ENCODE data around the gene DENND5A. TPM values are rescaled to one million over a fixed set of nuclear protein-coding genes. Genes with fewer than 3 reads are reported as not detected.

Gene DENND5A
- total RNA-seq, 2 donors from 2014 or later: 7.0 to 24.8 TPM

DNA sequence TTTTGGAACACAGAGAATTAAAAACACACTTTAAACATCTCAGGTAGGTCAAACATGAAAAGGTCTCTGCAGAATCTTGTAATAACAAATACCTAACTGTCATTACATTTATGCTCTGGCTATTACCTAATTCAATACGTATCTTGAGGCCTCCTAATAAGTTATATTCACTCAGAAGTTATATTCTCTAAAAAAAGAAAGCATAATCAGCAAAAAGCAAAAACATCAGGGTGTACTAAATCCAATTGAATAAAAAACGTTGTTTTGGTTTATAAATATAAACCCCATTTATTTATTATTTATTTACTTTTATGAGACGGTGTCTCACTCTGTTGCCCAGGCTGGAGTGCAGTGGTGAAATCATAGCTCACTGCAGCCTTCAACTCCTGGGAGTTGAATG, 39.0 kb upstream of the DENND5A start:
- H3K36me3 ChIP-seq: no peaks in the 10 kb centered on the region
- no peak for DNase-seq
- intact Hi-C loops (cut with DNase I): no loop called here
- no peak overlapping the region for H3K9ac ChIP-seq (ENCODE audit: low read depth in 2 of 2, low read length in 2 of 2)
- H3K27me3 ChIP-seq: no peaks in the 10 kb centered on the region
- TF ChIP-seq, protein P1, sequence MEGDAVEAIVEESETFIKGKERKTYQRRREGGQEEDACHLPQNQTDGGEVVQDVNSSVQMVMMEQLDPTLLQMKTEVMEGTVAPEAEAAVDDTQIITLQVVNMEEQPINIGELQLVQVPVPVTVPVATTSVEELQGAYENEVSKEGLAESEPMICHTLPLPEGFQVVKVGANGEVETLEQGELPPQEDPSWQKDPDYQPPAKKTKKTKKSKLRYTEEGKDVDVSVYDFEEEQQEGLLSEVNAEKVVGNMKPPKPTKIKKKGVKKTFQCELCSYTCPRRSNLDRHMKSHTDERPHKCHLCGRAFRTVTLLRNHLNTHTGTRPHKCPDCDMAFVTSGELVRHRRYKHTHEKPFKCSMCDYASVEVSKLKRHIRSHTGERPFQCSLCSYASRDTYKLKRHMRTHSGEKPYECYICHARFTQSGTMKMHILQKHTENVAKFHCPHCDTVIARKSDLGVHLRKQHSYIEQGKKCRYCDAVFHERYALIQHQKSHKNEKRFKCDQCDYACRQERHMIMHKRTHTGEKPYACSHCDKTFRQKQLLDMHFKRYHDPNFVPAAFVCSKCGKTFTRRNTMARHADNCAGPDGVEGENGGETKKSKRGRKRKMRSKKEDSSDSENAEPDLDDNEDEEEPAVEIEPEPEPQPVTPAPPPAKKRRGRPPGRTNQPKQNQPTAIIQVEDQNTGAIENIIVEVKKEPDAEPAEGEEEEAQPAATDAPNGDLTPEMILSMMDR (IDR thresholded peaks at IDR 0.05): no peak
- H3K4me3 ChIP-seq: no peak overlapping the region
- no peaks in the 10 kb centered on the region for H3K4me1 ChIP-seq
- H3K9me3 ChIP-seq: no peaks in the 10 kb centered on the region
- no peak overlapping the region for H3K27ac ChIP-seq

DNA sequence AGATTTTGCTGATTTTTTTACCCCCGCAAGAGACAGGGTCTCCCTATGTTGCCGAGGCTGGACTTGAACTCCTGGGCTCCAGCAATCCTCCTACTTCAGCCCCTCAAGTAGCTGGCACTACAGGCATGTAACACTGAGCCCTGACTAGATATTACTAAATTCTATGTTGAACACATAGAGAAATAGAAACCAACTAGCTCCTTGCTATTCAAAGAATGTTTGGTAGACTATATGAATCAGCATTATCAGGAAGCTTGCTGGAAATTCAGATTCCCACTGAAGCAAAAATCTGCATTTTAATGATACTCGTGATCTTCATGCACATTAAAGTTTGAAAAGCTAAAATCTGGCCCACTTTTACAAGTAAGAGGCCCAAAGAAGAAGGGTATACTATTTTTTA, 37.3 kb upstream of the DENND5A start:
- intact Hi-C loops (cut with DNase I): no loop called here
- DNase-seq: no peak
- no peak overlapping the region for H3K27ac ChIP-seq
- H3K4me1 ChIP-seq: no peaks in the 10 kb centered on the region
- TF ChIP-seq, protein P1 (IDR thresholded peaks at IDR 0.05): no peak
- H3K9me3 ChIP-seq: no peaks in the 10 kb centered on the region
- no peak overlapping the region for H3K9ac ChIP-seq (ENCODE audit: low read depth in 2 of 2, low read length in 2 of 2)
- H3K4me3 ChIP-seq: no peak overlapping the region
- H3K27me3 ChIP-seq: no peaks in the 10 kb centered on the region
- H3K36me3 ChIP-seq: no peaks in the 10 kb centered on the region

DNA sequence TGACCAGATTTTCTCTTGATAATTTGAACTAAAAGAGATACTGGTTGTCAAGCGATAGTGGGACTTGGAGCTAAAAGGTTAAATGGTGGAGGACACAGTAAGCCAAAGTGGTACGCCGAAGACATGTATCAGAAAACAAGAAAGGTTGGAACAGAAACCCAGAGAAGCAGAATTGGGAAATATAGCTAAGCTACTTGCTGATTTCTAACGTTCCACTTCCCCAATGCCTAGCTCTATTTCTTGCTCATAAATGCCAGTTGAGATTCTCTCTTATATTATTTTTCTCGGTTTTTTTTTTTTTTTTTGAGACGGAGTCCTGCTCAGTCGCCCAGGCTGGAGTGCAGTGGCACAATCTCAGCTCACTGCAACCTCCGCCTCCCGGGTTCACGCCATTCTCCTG, 36.6 kb upstream of the DENND5A start:
- Histone ChIP-seq H3K9me3 (no peaks in the 10 kb centered on the region), H3K27me3 (no peaks in the 10 kb centered on the region), H3K4me3 (no peak overlapping the region), H3K36me3 (no peaks in the 10 kb centered on the region), H3K9ac (ENCODE audit: low read depth in 2 of 2, low read length in 2 of 2) (no peak overlapping the region), H3K4me1 (no peaks in the 10 kb centered on the region), H3K27ac (no peak overlapping the region)
- TF ChIP-seq, protein P1 (IDR thresholded peaks at IDR 0.05): no peak
- DNase-seq: no peak
- intact Hi-C loops (cut with DNase I): no loop called here

DNA sequence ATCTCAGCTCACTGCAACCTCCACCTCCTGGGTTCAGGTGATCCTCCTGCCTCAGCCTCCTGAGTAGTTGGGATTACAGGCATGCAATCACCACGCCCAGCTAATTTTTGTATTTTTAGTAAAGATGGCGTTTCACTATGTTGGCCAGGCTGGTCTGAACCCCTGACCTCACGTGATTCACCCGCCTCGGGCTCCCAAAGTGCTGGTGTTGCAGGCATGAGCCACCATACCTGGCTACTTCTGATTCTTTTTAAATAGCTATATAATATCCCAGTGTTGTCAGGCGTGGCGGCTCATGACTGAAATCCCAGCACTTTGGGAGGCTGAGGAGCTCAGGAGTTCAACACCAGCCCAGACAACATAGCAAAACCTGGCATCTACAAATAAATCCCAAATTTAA, 28.5 kb upstream of the DENND5A start:
- Histone ChIP-seq H3K27me3 (no peaks in the 10 kb centered on the region), H3K4me1 (no peaks in the 10 kb centered on the region), H3K4me3 (no peak overlapping the region), H3K9ac (ENCODE audit: low read depth in 2 of 2, low read length in 2 of 2) (no peak overlapping the region), H3K36me3 (no peaks in the 10 kb centered on the region), H3K27ac (no peak overlapping the region), H3K9me3 (no peaks in the 10 kb centered on the region)
- TF ChIP-seq, protein P1 (IDR thresholded peaks at IDR 0.05): no peak
- intact Hi-C loops (cut with DNase I): no loop called here
- no peak for DNase-seq

DNA sequence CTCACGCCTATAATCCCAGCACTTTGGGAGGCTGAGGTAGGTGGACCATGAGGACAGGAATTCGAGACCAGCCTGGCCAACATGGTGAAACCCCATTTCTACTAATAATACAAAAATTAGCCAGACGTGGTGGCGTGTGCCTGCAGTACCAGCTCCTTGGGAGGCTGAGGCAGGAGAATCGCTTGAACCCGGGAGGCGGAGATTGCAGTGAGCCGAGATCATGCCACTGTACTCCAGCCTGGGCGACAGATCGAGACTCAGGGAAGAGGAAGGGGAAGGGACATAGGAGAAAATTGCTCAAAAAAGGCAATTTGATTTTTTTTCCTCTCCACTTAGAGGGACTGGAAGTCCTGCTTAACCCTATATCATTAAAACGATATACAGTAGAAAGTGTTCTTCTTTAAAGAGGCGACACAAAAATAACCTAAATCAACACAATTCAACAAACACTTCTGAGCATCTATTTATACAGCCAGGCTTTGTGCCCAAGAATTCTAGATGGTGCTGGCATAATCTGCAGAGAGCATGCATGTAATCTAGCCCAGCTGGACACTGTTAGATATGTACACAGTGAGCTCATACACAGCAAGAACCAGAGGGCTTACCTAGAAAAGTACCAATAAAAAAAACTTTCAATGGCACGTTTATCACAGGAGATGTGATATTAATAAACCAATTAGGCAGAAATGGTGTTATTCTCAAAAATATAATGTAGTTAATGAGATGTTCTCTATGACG, 20.9 kb upstream of the DENND5A start:
- Histone ChIP-seq H3K9ac (ENCODE audit: low read depth in 2 of 2, low read length in 2 of 2) (no peak overlapping the region), H3K27ac (no peak overlapping the region), H3K27me3 (no peaks in the 10 kb centered on the region), H3K4me1 (no peaks in the 10 kb centered on the region), H3K36me3 (no peaks in the 10 kb centered on the region), H3K9me3 (no peaks in the 10 kb centered on the region), H3K4me3 (no peak overlapping the region)
- no peak for DNase-seq
- intact Hi-C loops (cut with DNase I): no loop called here
- TF ChIP-seq, protein P1 (IDR thresholded peaks at IDR 0.05): no peak
